GM21381 (cell line): ENCODE results near the gene ATF6.
A peak's percentile ranks its signal among the peaks of the same experiment; 100 is the strongest.

Source experiments
- ATAC-seq: cut with Tn5 transposase; IDR thresholded peaks from one replicate; pipeline ENCODE4 v1.9.1; 2021; ENCODE audit warnings: mild to moderate bottlenecking, moderate library complexity; ENCODE audit not compliant: unreplicated experiment

Gene ATF6

GRCh38 chr1:161956097-161956496 is 190.0 kb downstream of the ATF6 start:
- no peak for ATAC-seq

DNA sequence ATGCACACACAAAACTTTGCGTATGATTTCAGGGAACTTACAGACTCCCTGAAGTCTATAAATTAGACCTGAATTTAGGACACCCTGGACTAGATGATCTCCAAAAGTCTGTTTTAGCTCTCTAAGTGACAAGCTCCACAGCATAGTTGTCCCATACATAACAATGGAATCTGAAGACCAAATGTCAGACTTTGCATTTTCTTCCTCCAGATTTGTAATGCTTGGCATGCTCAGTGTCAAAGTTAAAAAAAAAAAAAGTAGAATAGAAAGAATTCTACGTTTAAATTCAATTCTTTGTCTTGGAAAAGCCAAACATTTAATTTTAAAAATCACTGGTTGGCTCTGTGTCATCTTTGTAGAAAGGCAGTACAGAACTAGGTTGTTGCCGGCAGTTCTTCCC is 190.8 kb downstream of the ATF6 start:
- no peak for ATAC-seq

GRCh38 chr1:161958425-161958824 is 192.3 kb downstream of the ATF6 start:
- no peak for ATAC-seq

- ATAC-seq, result peak; percentile 82
Observed at GRCh38 chr1:161962091-161962887, 196.2 kb downstream of the ATF6 start.

- no peak for ATAC-seq
Observed at GRCh38 chr1:161966067-161966466, 199.9 kb downstream of the ATF6 start.

- ATAC-seq, result no peak
Observed at GRCh38 chr1:161970036-161970435, 203.9 kb downstream of the ATF6 start.

- no peak for ATAC-seq
Observed at GRCh38 chr1:161970633-161971032, 204.5 kb downstream of the ATF6 start.

- no peak for ATAC-seq
Observed at GRCh38 chr1:161972828-161973227, 206.7 kb downstream of the ATF6 start.

DNA sequence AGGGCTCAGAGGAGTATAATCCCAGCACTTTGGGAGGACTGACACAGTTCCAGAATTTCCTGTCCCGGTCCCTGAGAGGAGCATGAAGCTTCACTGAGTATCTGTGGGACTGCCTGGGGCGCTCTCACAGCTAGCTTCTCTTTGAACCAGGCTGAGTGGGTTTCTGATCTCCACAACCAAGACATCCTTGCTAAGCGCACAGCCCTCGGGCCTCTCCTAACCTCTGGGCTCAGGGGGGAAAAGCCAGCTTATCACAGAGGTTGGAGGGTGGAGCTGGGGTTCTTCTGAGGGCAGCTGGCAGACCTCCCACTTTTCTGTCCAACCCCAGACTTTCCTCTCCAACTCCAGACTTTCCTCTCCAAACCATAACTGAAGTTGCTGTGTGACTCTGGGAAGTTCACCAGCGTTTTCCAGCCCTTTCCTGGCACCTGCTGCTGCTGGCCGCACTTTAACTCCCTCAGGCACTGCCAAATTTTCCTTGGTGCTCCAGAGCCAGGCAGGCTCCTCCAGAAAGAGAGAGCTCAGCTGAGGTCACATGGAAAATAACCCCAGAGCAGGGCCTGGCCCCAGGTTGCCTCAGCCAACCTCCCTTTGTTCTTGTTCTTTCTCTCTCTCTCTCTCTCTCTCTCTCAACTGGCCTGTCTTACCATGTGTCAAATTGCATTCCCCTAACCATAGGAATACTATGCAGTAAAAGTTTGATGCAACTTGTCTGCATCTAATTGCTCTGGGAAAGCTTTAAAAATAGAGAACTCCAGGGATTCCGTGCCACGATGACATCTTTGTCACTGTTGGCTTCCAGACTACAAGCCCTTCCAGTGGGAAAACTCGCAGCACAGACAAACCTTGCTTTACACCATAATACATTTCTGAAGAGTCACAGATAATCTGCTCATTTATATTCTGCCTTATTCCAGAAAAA is 208.1 kb downstream of the ATF6 start:
- no peak for ATAC-seq

GRCh38 chr1:161978011-161978790 is 212.1 kb downstream of the ATF6 start:
- ATAC-seq, result no peak

GRCh38 chr1:161981126-161981525 is 215.0 kb downstream of the ATF6 start:
- no peak for ATAC-seq

- no peak for ATAC-seq
Observed at GRCh38 chr1:161981735-161982506, 215.8 kb downstream of the ATF6 start.

GRCh38 chr1:161982507-161982895 is 216.4 kb downstream of the ATF6 start:
- ATAC-seq, result no peak

DNA sequence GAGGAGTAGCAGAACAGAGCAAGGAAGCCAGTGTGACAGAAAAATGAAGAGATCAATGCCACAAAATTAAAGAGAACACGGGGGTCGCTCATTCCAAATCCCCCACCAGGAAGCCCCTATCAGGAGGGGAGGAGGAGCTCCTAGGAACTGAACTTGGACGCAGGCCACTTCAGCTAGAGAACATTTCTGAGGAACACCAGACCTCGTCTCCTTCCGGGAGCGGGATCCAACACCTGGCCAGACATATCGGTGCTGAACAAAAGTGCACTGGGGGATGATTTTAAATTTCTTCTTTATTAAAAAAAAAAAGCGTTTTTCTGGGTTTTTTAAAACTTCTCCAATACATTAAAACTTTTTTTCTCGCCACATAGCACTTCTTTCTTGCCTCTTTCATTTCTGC is 216.8 kb downstream of the ATF6 start:
- no peak for ATAC-seq

DNA sequence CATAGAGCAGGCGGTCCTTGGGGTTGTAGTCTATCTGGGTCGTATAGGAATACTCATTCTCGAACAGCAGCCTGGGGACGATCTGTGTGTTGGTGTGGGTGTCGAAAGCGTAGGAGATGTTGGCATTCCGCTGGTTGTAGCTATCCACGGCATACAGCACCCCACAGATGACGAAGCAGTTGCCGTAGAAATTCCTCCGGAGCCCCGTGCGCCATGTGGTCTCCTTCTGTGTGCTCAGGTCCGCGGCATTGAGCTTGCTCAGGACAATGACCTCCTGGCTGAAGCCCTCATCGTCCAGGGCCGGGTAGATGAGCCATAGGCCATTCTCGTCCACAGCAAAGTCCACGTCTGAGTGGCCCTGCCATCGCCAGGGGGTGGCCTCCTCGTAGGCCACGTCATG is 217.6 kb downstream of the ATF6 start:
- no peak for ATAC-seq

DNA sequence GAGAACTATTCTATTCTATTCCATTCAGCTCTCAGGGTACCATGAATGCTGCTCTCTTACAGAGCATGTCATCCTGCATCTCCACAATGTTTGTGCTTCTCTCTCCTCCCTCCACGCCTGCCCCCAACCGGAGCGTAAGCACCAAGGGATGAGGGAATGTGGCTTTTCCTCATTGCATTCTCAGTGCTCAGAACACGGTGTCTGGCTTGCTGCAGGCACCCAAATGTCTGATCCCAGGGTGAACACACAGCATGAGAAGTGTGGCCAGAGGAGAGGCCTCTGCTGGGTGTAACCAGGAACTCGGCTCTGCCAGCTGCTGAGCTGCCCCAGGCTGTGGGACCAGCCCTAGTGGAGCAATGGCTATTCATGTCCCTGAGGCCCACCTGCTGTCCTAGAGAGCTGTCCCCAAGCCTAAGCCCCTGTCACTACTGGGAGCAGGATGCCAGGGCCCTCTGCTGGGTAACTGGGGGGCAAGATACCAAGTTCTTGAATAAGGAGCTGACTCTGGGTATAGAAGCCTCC is 219.2 kb downstream of the ATF6 start:
- ATAC-seq, result no peak

DNA sequence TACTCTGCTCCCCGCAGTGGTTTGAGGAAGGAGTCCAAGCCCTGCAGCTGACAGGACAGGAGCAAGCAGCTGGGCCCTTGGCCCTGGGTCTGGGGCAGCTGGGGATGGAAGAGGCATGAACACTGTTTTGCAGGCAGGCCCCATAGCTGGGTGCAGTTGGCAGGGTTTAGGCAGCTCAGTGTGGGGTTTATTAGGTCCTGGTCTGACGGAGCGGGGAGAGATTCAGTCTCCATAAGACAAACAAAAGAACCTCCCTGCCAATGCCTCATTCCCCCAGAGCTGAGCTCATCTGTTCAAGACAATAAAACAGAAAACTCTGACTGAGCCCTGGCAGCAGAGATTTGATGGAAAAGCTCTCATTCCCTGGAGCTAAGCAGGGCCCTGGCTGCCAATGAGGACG is 220.2 kb downstream of the ATF6 start:
- ATAC-seq, result no peak

DNA sequence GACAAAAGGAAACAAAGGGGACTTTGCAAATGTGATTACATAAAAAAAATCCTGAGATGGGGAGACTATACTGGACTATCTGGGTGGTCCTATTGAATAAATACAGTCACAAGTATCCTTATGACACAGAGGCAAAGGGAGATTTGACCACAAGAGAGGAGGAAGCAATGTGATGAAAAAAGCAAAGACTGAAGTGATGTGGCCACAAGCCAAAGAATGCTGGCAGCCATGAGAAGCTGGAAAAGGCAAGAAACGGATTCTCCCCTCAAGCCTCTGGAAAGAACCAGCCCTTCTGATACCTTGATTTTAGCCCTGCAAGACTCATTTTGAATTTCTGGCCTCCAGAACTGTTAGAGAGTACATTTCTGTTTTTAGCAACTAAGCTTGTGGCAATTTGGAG is 221.2 kb downstream of the ATF6 start:
- no peak for ATAC-seq

GRCh38 chr1:161987872-161988271 is 221.8 kb downstream of the ATF6 start:
- no peak for ATAC-seq

DNA sequence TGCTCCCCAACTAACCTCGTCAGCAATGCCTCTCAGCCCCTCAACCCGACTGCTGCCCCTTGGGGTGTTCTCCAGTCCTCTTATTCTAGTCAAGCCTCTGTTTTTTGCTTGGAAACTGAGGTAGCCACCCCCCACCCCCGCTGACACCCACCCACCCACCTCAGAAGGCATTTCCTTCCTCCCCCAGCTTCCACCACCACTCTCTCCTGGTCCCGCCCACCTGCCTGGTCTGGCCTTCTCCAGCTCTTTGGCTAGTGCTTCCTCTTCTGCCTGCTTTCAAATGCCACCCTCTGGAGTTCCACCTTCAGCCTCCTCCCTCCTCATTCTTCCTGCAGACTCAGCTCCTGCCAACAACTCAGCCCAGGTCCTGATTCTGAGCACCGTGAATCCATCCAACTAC is 222.3 kb downstream of the ATF6 start:
- no peak for ATAC-seq
